IMR-90 (cell line): Measurements from ENCODE around the gene TMEM74B. TPM values are rescaled to one million over a fixed set of nuclear protein-coding genes. Genes with fewer than 3 reads are reported as not detected.

Experiments
- ATAC-seq: fragments of 200-7000 bp; cut with Tn5 transposase; 2 replicates; pipeline ENCODE4 v1.9.1; 2020; ENCODE audit warnings: low read depth, mild to moderate bottlenecking, moderate library complexity
- BruUV-seq: library from RNA; stranded (reverse); fragments of 400-500 nt; replicated peaks from 2 replicates; lab custom pipeline; 2021; lab: Mats Ljungman, UMichigan
- CTCF ChIA-PET: fragments of 300-600 bp; formaldehyde crosslinking; extraction: SDS; loops from one replicate; lab custom pipeline; 2021; ENCODE audit warnings: antibody characterized with exemption; lab: Yijun Ruan, JAX
- POLR2A ChIA-PET: fragments of 300-600 bp; sonication (Branson Sonifier 250); formaldehyde crosslinking; loops from one replicate; lab custom pipeline; 2022; ENCODE audit warnings: antibody characterized with exemption; ENCODE audit not compliant: unreplicated experiment; lab: Charles Lee
- DNase-seq: peaks from one replicate; pipeline ENCODE4 v3.0.0; 2013
- H2AFZ ChIP-seq: replicated peaks from 2 replicates; pipeline ENCODE3; 2013; ENCODE audit warnings: low read length, mild to moderate bottlenecking; ENCODE audit not compliant: poor library complexity
- H2AK5ac ChIP-seq: 2 replicates; pipeline ENCODE4 v1.6.1; 2013; ENCODE audit warnings: low read depth, low read length, inconsistent platforms
- H2AK9ac ChIP-seq: replicated peaks from 2 replicates; pipeline ENCODE3; 2013; ENCODE audit warnings: mild to moderate bottlenecking, low read depth, low read length, moderate library complexity; ENCODE audit not compliant: poor library complexity
- H2BK120ac ChIP-seq: 2 replicates; pipeline ENCODE4 v1.6.1; 2013; ENCODE audit warnings: low read depth, low read length, inconsistent platforms
- H2BK15ac ChIP-seq: 3 replicates; pipeline ENCODE4 v1.6.1; 2013; ENCODE audit warnings: low read depth, low read length, inconsistent platforms
- H2BK20ac ChIP-seq: 2 replicates; pipeline ENCODE4 v1.6.1; 2013; ENCODE audit warnings: low read depth, mild to moderate bottlenecking, inconsistent platforms, low read length, moderate library complexity
- H2BK5ac ChIP-seq: 2 replicates; pipeline ENCODE4 v1.6.1; 2013; ENCODE audit warnings: mild to moderate bottlenecking, low read depth, low read length, inconsistent platforms; ENCODE audit not compliant: poor library complexity, severe bottlenecking
- H3K14ac ChIP-seq: replicated peaks from 2 replicates; pipeline ENCODE4 v1.6.1; 2013; ENCODE audit warnings: low read depth, low read length, inconsistent platforms
- H3K18ac ChIP-seq: 2 replicates; pipeline ENCODE4 v1.6.1; 2013; ENCODE audit warnings: low read depth, low read length, control low read depth
- H3K23ac ChIP-seq: 2 replicates; pipeline ENCODE4 v1.6.1; 2013; ENCODE audit warnings: low read depth, low read length, inconsistent platforms
- H3K27ac ChIP-seq: 2 replicates; pipeline ENCODE4 v1.5.1; 2013; ENCODE audit warnings: mild to moderate bottlenecking, control low read depth, low read length; ENCODE audit not compliant: insufficient read depth
- H3K27me3 ChIP-seq: 2 replicates; pipeline ENCODE4 v1.6.1; 2013; ENCODE audit warnings: low read length; ENCODE audit not compliant: control insufficient read depth, insufficient read depth
- H3K36me3 ChIP-seq: 2 replicates; pipeline ENCODE4 v1.6.1; 2013; ENCODE audit warnings: low read length, mixed read lengths; ENCODE audit not compliant: control insufficient read depth, insufficient read depth
- H3K4ac ChIP-seq: 2 replicates; pipeline ENCODE4 v1.6.1; 2013; ENCODE audit warnings: low read depth, low read length, inconsistent platforms
- H3K4me1 ChIP-seq: 2 replicates; pipeline ENCODE4 v1.6.1; 2013; ENCODE audit warnings: low read length, mixed read lengths; ENCODE audit not compliant: control insufficient read depth, insufficient read depth
- H3K4me2 ChIP-seq: 2 replicates; pipeline ENCODE4 v1.6.1; 2013; ENCODE audit warnings: low read depth, mild to moderate bottlenecking, control low read depth, low read length, moderate library complexity
- H3K4me3 ChIP-seq: 2 replicates; pipeline ENCODE4 v1.5.1; 2013; ENCODE audit warnings: low read depth, mild to moderate bottlenecking, control low read depth, low read length, moderate library complexity; ENCODE audit not compliant: insufficient read depth
- H3K56ac ChIP-seq: 2 replicates; pipeline ENCODE4 v1.6.1; 2013; ENCODE audit warnings: low read length, inconsistent platforms; ENCODE audit not compliant: insufficient read depth; ENCODE audit errors: extremely low read depth
- H3K79me1 ChIP-seq, 2 experiments: 2 replicates each; pipeline ENCODE4 v1.6.1; 2013; ENCODE audit warnings: low read length in 2 of 2, inconsistent platforms in 1 of 2, low read depth in 1 of 2
- H3K9ac ChIP-seq: 2 replicates; pipeline ENCODE4 v1.6.1; 2013; ENCODE audit warnings: low read depth, low read length, control low read depth
- H3K9me1 ChIP-seq: 2 replicates; pipeline ENCODE4 v1.6.1; 2013; ENCODE audit warnings: low read length, inconsistent platforms; ENCODE audit not compliant: insufficient read depth
- H3K9me3 ChIP-seq: 2 replicates; pipeline ENCODE4 v1.6.1; 2013; ENCODE audit warnings: low read length; ENCODE audit not compliant: control insufficient read depth, insufficient read depth
- H4K20me1 ChIP-seq: 2 replicates; pipeline ENCODE4 v1.6.1; 2013; ENCODE audit warnings: low read length, inconsistent platforms; ENCODE audit not compliant: insufficient read depth
- H4K5ac ChIP-seq: 2 replicates; pipeline ENCODE4 v1.6.1; 2013; ENCODE audit warnings: mild to moderate bottlenecking, low read depth, low read length, control low read depth
- H4K8ac ChIP-seq, 2 experiments: 2 replicates each; pipeline ENCODE4 v1.6.1; 2013; ENCODE audit warnings: low read depth in 2 of 2, low read length in 2 of 2, control low read depth in 1 of 2, inconsistent platforms in 1 of 2
- H4K91ac ChIP-seq: 2 replicates; pipeline ENCODE4 v1.6.1; 2013; ENCODE audit warnings: low read depth, low read length, inconsistent platforms; ENCODE audit not compliant: insufficient read depth
- CEBPB ChIP-seq: IDR thresholded peaks from 2 replicates; pipeline ENCODE4 v1.6.1; 2012; ENCODE audit warnings: low read depth, low read length, improper control_type of control experiment
- ELK1 ChIP-seq: fragments of 150-350 bp; IDR thresholded peaks from 2 replicates; pipeline ENCODE4 v1.6.1; 2016; ENCODE audit warnings: low read depth, mild to moderate bottlenecking, low read length, moderate library complexity, borderline replicate concordance
- FOS ChIP-seq: fragments of 150-350 bp; IDR thresholded peaks from 2 replicates; pipeline ENCODE4 v1.6.1; 2016; ENCODE audit warnings: low read depth, low read length
- MAFK ChIP-seq: IDR thresholded peaks from 2 replicates; pipeline ENCODE4 v1.6.1; 2012; ENCODE audit warnings: low read depth, low read length, improper control_type of control experiment
- MAZ ChIP-seq: IDR thresholded peaks from 2 replicates; pipeline ENCODE4 v1.6.1; 2012; ENCODE audit warnings: low read depth, mild to moderate bottlenecking, low read length, improper control_type of control experiment, moderate library complexity, borderline replicate concordance
- POLR2A ChIP-seq: IDR thresholded peaks from 2 replicates; pipeline ENCODE4 v1.6.1; 2012; ENCODE audit warnings: mild to moderate bottlenecking, low read depth, low read length
- RAD21 ChIP-seq: IDR thresholded peaks from 2 replicates; pipeline ENCODE4 v1.6.1; 2012; ENCODE audit warnings: low read length, improper control_type of control experiment
- RCOR1 ChIP-seq: IDR thresholded peaks from 2 replicates; pipeline ENCODE4 v1.6.1; 2012; ENCODE audit warnings: mild to moderate bottlenecking, low read length, improper control_type of control experiment; ENCODE audit not compliant: insufficient replicate concordance
- RFX5 ChIP-seq: IDR thresholded peaks from 2 replicates; pipeline ENCODE4 v1.8.0; 2012; ENCODE audit warnings: low read depth, mild to moderate bottlenecking, low read length, moderate library complexity
- WGBS, 2 experiments: methylation state at CpG; one replicate each; pipeline versions ENCODE4 v1.1.5 to v1.1.7; 2013; ENCODE audit warnings: missing lambda C conversion rate in 2 of 2; ENCODE audit not compliant: insufficient read length in 1 of 2; ENCODE audit errors: extremely low coverage in 2 of 2; 5-methylcytosine and 5-hydroxymethylcytosine counted together
- dilution Hi-C: fragments of 300-500 bp; cut with HindIII; formaldehyde crosslinking; loops from one replicate; pipeline ENCODE4 v1.14.3; 2018; ENCODE audit warnings: low sequenced_read_pairs; ENCODE audit not compliant: unreplicated experiment
- in situ Hi-C: fragments of 300-500 bp; cut with MboI; formaldehyde crosslinking; loops from 3 replicates; pipeline ENCODE4 v1.14.3; 2019; ENCODE audit warnings: low sequenced_read_pairs, inconsistent platforms, mixed read lengths
- intact Hi-C: fragments of 100-400 bp; cut with micrococcal nuclease; formaldehyde crosslinking; loops from 2 replicates; pipeline ENCODE4 v1.10.0; 2022
- polyA plus RNA-seq, 3 experiments: library from polyadenylated mRNA; depleted of rRNA; stranded (reverse); fragments of >200 nt; gene quantifications; 2 replicates each; pipeline ENCODE4 v1.2.3, GENCODE V29; 2012; ENCODE audit warnings: low replicate concordance in 1 of 3
- total RNA-seq: library from RNA; depleted of rRNA; stranded (reverse); fragments of >200 nt; gene quantifications from 2 replicates; pipeline ENCODE4 v1.2.3, GENCODE V29; 2012

The TMEM74B gene
- total and polyA plus RNA-seq, 2 of the 4 experiments (the other 2 are of a cell fraction): 0.03 TPM; not detected in 1

- Histone ChIP-seq H2BK120ac (no peak overlapping the region), H3K9ac (no peak overlapping the region), H3K14ac (no peak overlapping the region), H3K27me3 (peaks cover 8% of the 10 kb centered on the region; the same call in 1 of the 2 replicates), H3K9me1 (peaks cover 9% of the 10 kb centered on the region; the same call in 1 of the 2 replicates), H4K20me1 (no peaks in the 10 kb centered on the region), H3K4me1 (no peaks in the 10 kb centered on the region), H3K23ac (no peak overlapping the region), H4K91ac (no peak overlapping the region), H4K5ac (no peak overlapping the region), H4K8ac (no peak overlapping the region), H3K79me1 (no peaks in the 10 kb centered on the region), H3K36me3 (peaks cover 2% of the 10 kb centered on the region; the same call in 1 of the 2 replicates), H3K18ac (no peak overlapping the region), H2AFZ (no peak overlapping the region), H3K4me3 (no peak overlapping the region), H3K9me3 (no peaks in the 10 kb centered on the region), H2BK20ac (no peak overlapping the region), H2AK5ac (no peak overlapping the region), H3K4me2 (no peak overlapping the region), H2BK15ac (no peak overlapping the region), H3K4ac (no peak overlapping the region), H2BK5ac (no peak overlapping the region), H3K27ac (no peak overlapping the region), H2AK9ac (no peak overlapping the region), H3K56ac (no peak overlapping the region)
- ATAC-seq: no peak
- no peak for DNase-seq
- intact Hi-C loops (no loop called here), dilution Hi-C loops (no loop called here), in situ Hi-C loops (no loop called here)
- no TSS peak for BruUV-seq
- WGBS, 2 experiments: no CpG with 5 or more reads among the region's 3 CpGs
- ChIA-PET CTCF (no interaction called here), POLR2A (no interaction called here)
- TF ChIP-seq RFX5 (no peak), CEBPB (no peak), RCOR1 (no peak), MAZ (no peak), RAD21 (no peak), POLR2A (no peak), MAFK (no peak), FOS (no peak), ELK1 (no peak)
Measured at GRCh38 chr20:1178103-1178502, 6.7 kb downstream of the TMEM74B start.
